Measurements from ENCODE around the gene FGF14. TPM values are rescaled to one million over a fixed set of nuclear protein-coding genes. Genes with fewer than 3 reads are reported as not detected.

The FGF14 gene
- total RNA-seq, 1 donor from 2014 or later, result not detected

DNA sequence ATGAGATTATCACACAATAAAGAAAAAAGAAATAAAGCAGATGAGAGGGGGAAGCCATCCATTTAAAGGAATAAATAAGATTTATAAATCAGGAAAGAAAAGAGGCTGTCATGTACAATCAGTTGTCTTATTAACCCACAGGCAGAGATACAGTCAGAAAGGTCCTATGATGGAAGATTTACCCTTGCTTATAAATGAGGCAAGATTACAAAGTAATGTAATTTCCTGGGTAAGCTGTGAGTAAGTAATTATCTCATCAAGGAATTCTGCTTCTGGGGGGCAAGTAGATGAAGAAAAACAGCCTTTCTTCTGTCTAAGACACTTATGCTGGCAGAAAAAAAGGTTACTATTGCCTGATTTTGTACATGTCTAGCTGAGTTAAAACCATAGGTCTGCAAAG lies 146.4 kb downstream of the FGF14 start:
- intact Hi-C loops (cut with micrococcal nuclease), result no loop called here
- ChIA-PET CTCF (no interaction called here), POLR2A (no interaction called here)
- Mint-ChIP-seq H3K4me3 (no peak overlapping the region), H3K4me1 (no peaks in the 10 kb centered on the region), H3K27ac (no peak overlapping the region), H3K9me3 (peaks cover 8% of the 10 kb centered on the region), H3K27me3 (no peaks in the 10 kb centered on the region), H3K36me3 (ENCODE audit: low read depth) (no peaks in the 10 kb centered on the region)
- TF ChIP-seq, protein P1, sequence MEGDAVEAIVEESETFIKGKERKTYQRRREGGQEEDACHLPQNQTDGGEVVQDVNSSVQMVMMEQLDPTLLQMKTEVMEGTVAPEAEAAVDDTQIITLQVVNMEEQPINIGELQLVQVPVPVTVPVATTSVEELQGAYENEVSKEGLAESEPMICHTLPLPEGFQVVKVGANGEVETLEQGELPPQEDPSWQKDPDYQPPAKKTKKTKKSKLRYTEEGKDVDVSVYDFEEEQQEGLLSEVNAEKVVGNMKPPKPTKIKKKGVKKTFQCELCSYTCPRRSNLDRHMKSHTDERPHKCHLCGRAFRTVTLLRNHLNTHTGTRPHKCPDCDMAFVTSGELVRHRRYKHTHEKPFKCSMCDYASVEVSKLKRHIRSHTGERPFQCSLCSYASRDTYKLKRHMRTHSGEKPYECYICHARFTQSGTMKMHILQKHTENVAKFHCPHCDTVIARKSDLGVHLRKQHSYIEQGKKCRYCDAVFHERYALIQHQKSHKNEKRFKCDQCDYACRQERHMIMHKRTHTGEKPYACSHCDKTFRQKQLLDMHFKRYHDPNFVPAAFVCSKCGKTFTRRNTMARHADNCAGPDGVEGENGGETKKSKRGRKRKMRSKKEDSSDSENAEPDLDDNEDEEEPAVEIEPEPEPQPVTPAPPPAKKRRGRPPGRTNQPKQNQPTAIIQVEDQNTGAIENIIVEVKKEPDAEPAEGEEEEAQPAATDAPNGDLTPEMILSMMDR (IDR thresholded peaks at IDR 0.05), result no peak
- ATAC-seq (ENCODE audit: low read depth), result no peak
- DNase-seq, result no peak

DNA sequence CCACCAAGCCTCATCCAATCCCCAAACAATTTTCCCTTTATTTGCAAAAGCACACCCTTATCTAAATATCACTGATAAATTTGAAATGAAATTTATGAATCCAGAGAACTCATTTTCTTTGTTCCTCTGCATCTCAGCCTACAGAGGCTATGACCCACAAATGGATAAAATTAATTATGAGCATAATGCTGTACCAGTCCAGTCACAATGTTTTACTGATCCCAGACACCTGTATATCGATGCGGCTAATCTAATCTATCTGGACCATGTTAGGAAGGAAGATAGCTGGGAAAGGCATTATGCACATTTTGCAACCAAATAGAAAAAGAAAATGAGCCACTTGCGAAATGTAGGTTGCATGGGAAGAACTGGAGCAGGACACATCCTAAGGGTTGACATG lies 150.0 kb downstream of the FGF14 start:
- Mint-ChIP-seq H3K4me1 (no peaks in the 10 kb centered on the region), H3K27me3 (no peaks in the 10 kb centered on the region), H3K4me3 (no peak overlapping the region), H3K9me3 (peaks cover 2% of the 10 kb centered on the region), H3K27ac (no peak overlapping the region), H3K36me3 (ENCODE audit: low read depth) (no peaks in the 10 kb centered on the region)
- DNase-seq, result no peak
- CTCF ChIA-PET, result no interaction called here
- intact Hi-C loops (cut with micrococcal nuclease), result no loop called here
- ATAC-seq (ENCODE audit: low read depth), result no peak
- POLR2A ChIA-PET, result no interaction called here
- TF ChIP-seq, protein P1 (IDR thresholded peaks at IDR 0.05), result no peak

DNA sequence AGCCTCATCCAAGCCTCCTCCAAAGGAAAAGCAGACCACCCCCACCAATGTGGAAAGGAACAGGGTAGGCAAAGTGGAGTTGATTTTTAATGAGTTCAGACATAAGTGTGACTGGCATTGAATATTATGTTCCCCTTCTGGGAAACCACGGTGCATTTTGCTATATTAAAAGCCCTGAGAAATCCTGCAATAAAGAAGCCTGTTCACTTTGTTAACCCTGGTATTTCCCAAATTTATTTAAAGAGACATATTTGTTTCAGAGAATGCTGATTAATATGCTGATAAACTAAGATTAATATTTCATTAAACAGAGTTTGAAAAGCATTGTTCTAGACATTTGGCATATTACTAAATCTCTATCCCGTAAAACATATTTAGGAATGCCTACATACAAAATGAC lies 151.4 kb downstream of the FGF14 start:
- ChIA-PET CTCF (no interaction called here), POLR2A (no interaction called here)
- no peak overlapping the region for H3K4me3 Mint-ChIP-seq
- ATAC-seq (ENCODE audit: low read depth) (no peak), DNase-seq (no peak)
- intact Hi-C loops (cut with micrococcal nuclease), result no loop called here
- TF ChIP-seq, protein P1 (IDR thresholded peaks at IDR 0.05), result no peak
- no peaks in the 10 kb centered on the region for H3K4me1 Mint-ChIP-seq
- H3K9me3 Mint-ChIP-seq, result peaks cover 2% of the 10 kb centered on the region
- no peak overlapping the region for H3K27ac Mint-ChIP-seq
- H3K36me3 Mint-ChIP-seq (ENCODE audit: low read depth), result no peaks in the 10 kb centered on the region
- no peaks in the 10 kb centered on the region for H3K27me3 Mint-ChIP-seq

DNA sequence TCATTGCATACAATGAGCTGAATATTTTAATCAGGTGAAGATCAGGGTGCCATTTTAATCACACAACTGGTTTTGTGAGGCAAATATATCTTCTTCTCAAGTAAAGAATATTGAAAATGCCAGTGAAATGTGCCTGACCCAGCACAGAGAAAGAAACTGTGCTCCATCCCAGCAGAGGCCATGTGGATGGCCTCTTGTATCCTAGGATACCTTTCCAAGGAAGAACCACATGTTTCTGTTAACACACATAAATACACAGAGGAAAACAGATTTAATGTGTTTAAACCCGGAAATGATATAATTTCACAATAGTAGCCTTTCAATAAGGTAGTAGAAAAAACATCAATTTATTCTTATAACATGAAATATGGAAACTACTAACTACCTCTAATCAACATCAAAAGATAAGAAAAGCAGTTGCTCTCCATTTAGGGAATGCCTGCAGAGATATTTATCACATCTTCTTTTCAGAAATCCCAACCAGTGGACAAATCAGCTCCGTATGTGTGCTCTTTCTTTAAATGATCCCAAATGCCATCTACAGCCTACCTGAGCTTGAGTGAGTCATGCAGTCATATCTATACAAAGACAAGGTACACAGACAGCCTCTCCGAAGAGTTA lies 157.1 kb downstream of the FGF14 start:
- no peak overlapping the region for H3K4me3 Mint-ChIP-seq
- H3K4me1 Mint-ChIP-seq, result no peaks in the 10 kb centered on the region
- TF ChIP-seq, protein P1 (IDR thresholded peaks at IDR 0.05), result no peak
- no peaks in the 10 kb centered on the region for H3K36me3 Mint-ChIP-seq (ENCODE audit: low read depth)
- no peak for DNase-seq
- ChIA-PET CTCF (no interaction called here), POLR2A (no interaction called here)
- intact Hi-C loops (cut with micrococcal nuclease), result no loop called here
- H3K9me3 Mint-ChIP-seq, result peaks cover 2% of the 10 kb centered on the region
- H3K27me3 Mint-ChIP-seq, result no peaks in the 10 kb centered on the region
- no peak for ATAC-seq (ENCODE audit: low read depth)
- no peak overlapping the region for H3K27ac Mint-ChIP-seq

DNA sequence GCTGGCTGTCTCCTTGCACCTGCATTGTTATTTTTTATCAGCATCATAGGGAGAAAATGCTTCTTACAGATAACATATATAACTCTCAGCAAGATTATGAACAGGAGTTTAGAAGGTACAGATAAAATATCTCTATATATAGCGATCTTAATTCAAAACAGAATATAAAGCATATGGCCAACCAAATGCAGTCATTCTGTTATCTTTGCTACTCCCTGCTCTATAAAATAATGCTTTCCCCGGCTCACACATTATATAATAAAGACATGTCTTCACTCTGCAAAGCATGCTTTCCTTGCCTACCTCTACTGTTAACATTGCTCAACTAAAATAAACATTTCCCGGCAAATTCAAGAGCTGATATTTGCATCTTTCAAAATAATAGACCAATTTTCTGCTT lies 161.7 kb downstream of the FGF14 start:
- Mint-ChIP-seq H3K27ac (no peak overlapping the region), H3K36me3 (ENCODE audit: low read depth) (no peaks in the 10 kb centered on the region), H3K4me3 (no peak overlapping the region), H3K9me3 (no peaks in the 10 kb centered on the region), H3K27me3 (no peaks in the 10 kb centered on the region), H3K4me1 (no peaks in the 10 kb centered on the region)
- TF ChIP-seq, protein P1 (IDR thresholded peaks at IDR 0.05), result no peak
- no peak for ATAC-seq (ENCODE audit: low read depth)
- DNase-seq, result no peak
- POLR2A ChIA-PET, result no interaction called here
- CTCF ChIA-PET, result no interaction called here
- intact Hi-C loops (cut with micrococcal nuclease), result no loop called here

All from activated B cell treated with CpG ODN at 0.5 μM for 24 hours (primary cell).